Testis (tissue), 3 donors: Measurements from ENCODE around the gene DPP6. TPM values are rescaled to one million over a fixed set of nuclear protein-coding genes. Genes with fewer than 3 reads are reported as not detected.

Experiments used
- DNase-seq: peaks from one replicate; pipeline ENCODE4 v3.0.0-alpha.2; 2019
- H3K27ac ChIP-seq, 2 donors: fragments of 200-600 bp; sonication (generic); one replicate each; pipeline ENCODE4 v1.5.1; 2019
- H3K27me3 ChIP-seq: fragments of 200-600 bp; sonication (generic); one replicate; pipeline ENCODE4 v1.5.1; 2019
- H3K36me3 ChIP-seq: fragments of 200-600 bp; sonication (generic); one replicate; pipeline ENCODE4 v1.5.1; 2017; ENCODE audit warnings: low read depth; ENCODE audit errors: missing control alignments
- H3K4me1 ChIP-seq: fragments of 200-600 bp; sonication (generic); one replicate; pipeline ENCODE4 v1.5.1; 2019
- H3K4me3 ChIP-seq, 2 donors: fragments of 200-600 bp; sonication (generic); one replicate each; pipeline ENCODE4 v1.5.1; 2017 to 2019
- H3K9me3 ChIP-seq: fragments of 200-600 bp; sonication (generic); one replicate; pipeline ENCODE4 v1.5.1; 2017
- POLR2A ChIP-seq: fragments of 450-650 bp; IDR thresholded peaks from one replicate; pipeline ENCODE4 v1.6.1; 2017; ENCODE audit warnings: antibody characterized with exemption, mild to moderate bottlenecking, moderate library complexity
- WGBS, 2 donors: methylation state at CpG; one replicate each; pipeline ENCODE4 v1.1.5; 2018; 5-methylcytosine and 5-hydroxymethylcytosine counted together
- intact Hi-C: fragments of 100-400 bp; cut with DNase I; formaldehyde crosslinking; loops from one replicate; pipeline ENCODE4 v1.15.1; 2023; ENCODE audit warnings: low total_unique reads
- polyA plus RNA-seq: library from polyadenylated mRNA; stranded (reverse); fragments of 350-450 nt; fragmentation: Illumina TruSeq; extraction: RNeasy Lipid Tissue Mini Kit (QIAGEN cat#74804); gene quantifications from one replicate; pipeline ENCODE4 v1.2.3, GENCODE V29; 2014; ENCODE audit warnings: low read depth, low replicate concordance; ENCODE audit not compliant: insufficient read depth
- total RNA-seq, 2 donors: library from RNA; depleted of rRNA; stranded (reverse); fragments of >200 nt; gene quantifications; one replicate each; pipeline ENCODE4 v1.2.3, GENCODE V29; 2016
- TF ChIP-seq, protein P1 (sequence below), 3 experiments: fragments of 450-650 bp in 2 of 3; fragments of 200-600 bp in 1 of 3; sonication (generic) in 1 of 3; IDR thresholded peaks; one replicate each; pipeline ENCODE4 v1.5.1; 2016 to 2019; ENCODE audit warnings: antibody characterized with exemption in 3 of 3, mild to moderate bottlenecking in 2 of 3, moderate library complexity in 1 of 3

The DPP6 gene
- total and polyA plus RNA-seq, 3 donors from 2014 or later = 26.0 to 78.3 (median 52.8) TPM

DNA sequence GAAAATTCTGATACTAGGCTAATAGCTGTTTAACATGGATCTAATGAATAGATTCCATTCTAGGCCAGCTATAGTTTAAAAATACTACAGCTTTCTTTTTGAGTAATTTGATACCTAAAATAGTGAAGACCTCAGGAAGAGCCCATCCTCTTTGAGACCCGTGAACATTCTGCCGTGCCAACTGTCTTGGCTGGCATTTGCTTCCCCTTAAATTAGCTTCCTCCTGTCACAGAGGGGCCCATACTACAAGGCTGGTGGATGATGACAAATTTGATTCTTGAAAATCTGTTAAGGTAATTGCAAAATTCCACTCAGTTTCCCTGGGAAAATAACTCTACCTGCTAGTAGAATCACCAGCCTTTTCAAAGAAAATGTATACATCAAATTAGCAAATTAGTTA lies 385.0 kb downstream of the DPP6 start:
- H3K4me3 ChIP-seq = no peak overlapping the region
- intact Hi-C loops = no loop called here
- H3K27ac ChIP-seq = no peak overlapping the region
- no peaks in the 10 kb centered on the region for H3K27me3 ChIP-seq
- no peaks in the 10 kb centered on the region for H3K4me1 ChIP-seq
- no peaks in the 10 kb centered on the region for H3K36me3 ChIP-seq
- no peak for TF ChIP-seq POLR2A
- TF ChIP-seq, protein P1, sequence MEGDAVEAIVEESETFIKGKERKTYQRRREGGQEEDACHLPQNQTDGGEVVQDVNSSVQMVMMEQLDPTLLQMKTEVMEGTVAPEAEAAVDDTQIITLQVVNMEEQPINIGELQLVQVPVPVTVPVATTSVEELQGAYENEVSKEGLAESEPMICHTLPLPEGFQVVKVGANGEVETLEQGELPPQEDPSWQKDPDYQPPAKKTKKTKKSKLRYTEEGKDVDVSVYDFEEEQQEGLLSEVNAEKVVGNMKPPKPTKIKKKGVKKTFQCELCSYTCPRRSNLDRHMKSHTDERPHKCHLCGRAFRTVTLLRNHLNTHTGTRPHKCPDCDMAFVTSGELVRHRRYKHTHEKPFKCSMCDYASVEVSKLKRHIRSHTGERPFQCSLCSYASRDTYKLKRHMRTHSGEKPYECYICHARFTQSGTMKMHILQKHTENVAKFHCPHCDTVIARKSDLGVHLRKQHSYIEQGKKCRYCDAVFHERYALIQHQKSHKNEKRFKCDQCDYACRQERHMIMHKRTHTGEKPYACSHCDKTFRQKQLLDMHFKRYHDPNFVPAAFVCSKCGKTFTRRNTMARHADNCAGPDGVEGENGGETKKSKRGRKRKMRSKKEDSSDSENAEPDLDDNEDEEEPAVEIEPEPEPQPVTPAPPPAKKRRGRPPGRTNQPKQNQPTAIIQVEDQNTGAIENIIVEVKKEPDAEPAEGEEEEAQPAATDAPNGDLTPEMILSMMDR (IDR thresholded peaks at IDR 0.05) = no peak
- WGBS, 2 donors = 94 to 97% methylated on average over 2 of the region's 2 CpGs
- DNase-seq = no peak
- H3K9me3 ChIP-seq = no peaks in the 10 kb centered on the region

DNA sequence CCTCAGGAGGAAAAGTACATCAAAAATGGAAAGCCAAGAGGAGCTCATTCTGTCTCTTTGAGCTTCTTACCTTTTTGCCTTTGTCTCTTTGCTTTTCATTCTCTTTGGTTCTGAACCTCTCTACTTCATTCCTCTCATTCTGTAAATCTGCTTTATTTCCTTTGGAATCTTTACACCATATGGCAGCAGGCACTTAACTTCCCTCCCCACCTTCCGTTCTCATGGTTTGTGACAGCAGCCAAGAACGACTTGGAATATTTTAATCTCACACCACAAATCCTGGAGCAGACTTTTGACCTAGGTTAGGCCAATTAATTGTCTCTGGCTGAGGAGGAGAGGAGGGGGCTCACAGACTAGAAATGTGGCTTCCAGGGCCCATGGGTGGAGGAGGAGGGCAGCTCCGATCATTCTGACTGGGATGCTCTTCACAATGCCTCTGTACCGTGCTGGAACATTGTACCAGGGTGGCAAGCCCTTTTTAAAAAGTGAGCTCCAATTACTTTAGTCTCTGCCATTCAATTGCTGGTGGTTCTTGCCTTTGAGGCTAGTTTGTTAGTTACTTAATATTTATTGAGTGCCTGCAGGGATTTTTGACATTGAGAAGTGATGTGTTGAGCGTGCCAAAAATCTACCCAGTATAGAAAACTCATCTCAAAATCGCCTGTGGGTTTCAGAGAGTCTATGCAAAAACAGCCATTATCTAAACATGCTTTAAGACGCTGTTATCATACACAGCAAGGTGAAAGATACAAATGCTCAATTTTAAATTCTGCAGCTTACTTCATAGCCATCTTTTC lies 386.6 kb downstream of the DPP6 start:
- WGBS, 2 donors = 62 to 66% methylated on average over 7 of the region's 7 CpGs
- Histone ChIP-seq H3K4me1 (no peaks in the 10 kb centered on the region), H3K36me3 (no peaks in the 10 kb centered on the region), H3K27me3 (no peaks in the 10 kb centered on the region), H3K27ac (no peak overlapping the region), H3K4me3 (no peak overlapping the region), H3K9me3 (no peaks in the 10 kb centered on the region)
- TF ChIP-seq, protein P1 (IDR thresholded peaks at IDR 0.05) = no peak
- TF ChIP-seq POLR2A = no peak
- intact Hi-C loops = no loop called here
- DNase-seq = no peak

DNA sequence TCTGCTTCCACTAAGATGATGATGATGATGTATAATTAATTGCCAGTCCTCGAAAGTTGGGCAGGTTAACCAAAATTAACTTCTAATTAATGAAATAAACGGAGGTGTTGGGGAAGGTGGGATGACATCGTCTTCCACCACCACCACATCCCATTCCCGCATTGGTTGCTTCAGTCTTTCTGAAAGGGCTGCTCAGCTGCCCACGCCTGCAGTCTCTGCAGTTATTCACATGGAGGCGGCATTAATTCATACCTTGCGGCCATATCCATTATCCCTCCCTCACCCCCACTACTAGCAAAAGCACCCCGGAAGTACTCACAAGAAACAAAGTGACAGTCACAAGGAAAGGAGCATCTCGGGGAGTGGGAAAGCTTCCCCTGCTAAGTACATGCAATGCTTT lies 387.9 kb downstream of the DPP6 start:
- Histone ChIP-seq H3K27ac (no peak overlapping the region), H3K36me3 (no peaks in the 10 kb centered on the region), H3K4me1 (no peaks in the 10 kb centered on the region), H3K4me3 (no peak overlapping the region), H3K27me3 (no peaks in the 10 kb centered on the region), H3K9me3 (no peaks in the 10 kb centered on the region)
- TF ChIP-seq POLR2A = no peak
- TF ChIP-seq, protein P1 (IDR thresholded peaks at IDR 0.05) = no peak
- WGBS, 2 donors = 82 to 93% methylated on average over 9 of the region's 9 CpGs
- no peak for DNase-seq
- intact Hi-C loops = no loop called here

DNA sequence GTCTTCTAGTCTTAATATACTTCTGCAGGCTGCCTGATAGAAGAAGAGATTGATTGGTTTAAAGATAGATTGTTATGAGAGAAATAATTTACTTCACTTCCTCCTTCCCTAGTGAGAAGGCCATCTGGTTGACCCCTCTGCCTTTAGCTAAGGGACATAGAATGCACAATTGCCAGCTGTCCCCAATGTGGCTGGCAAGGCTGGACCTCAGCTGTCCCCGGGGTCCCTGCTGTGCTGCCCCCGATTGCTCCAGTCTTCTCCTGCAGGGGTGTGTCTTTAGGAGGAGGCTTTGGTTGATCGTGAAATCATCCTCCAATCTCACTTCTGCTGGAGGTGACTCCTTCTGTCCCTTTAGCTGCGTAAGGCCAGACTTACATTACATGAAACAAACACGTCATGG lies 388.5 kb downstream of the DPP6 start:
- intact Hi-C loops = no loop called here
- no peak for DNase-seq
- no peak for TF ChIP-seq POLR2A
- TF ChIP-seq, protein P1 (IDR thresholded peaks at IDR 0.05) = no peak
- no peak overlapping the region for H3K4me3 ChIP-seq
- no peaks in the 10 kb centered on the region for H3K27me3 ChIP-seq
- no peaks in the 10 kb centered on the region for H3K36me3 ChIP-seq
- H3K4me1 ChIP-seq = no peaks in the 10 kb centered on the region
- 80 to 89% methylated on average over 5 of the region's 5 CpGs for WGBS, 2 donors
- H3K9me3 ChIP-seq = no peaks in the 10 kb centered on the region
- no peak overlapping the region for H3K27ac ChIP-seq

DNA sequence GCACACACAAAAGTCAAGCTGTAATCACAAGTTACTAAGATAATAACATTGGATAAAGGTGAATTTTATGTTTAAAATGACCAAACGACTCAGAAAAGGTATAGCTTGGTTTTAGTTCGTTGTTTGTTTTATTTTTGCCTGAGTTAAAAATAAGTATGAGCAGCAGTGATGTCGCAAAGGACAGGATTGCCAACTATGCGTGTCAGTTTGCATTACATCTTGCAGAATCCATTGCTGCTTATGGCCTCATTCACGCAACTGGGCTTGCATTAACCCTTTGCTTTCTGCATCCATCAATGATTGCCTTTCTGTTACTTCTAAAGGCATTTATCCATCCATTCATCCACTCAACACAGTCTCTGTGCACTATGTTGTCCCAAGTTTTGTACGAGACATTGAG lies 389.6 kb downstream of the DPP6 start:
- TF ChIP-seq POLR2A = no peak
- TF ChIP-seq, protein P1 (IDR thresholded peaks at IDR 0.05) = no peak
- intact Hi-C loops = no loop called here
- H3K9me3 ChIP-seq = no peaks in the 10 kb centered on the region
- WGBS, 2 donors = 61 to 65% methylated on average over 6 of the region's 6 CpGs
- no peaks in the 10 kb centered on the region for H3K27me3 ChIP-seq
- no peaks in the 10 kb centered on the region for H3K36me3 ChIP-seq
- no peak overlapping the region for H3K27ac ChIP-seq
- H3K4me1 ChIP-seq = no peaks in the 10 kb centered on the region
- no peak for DNase-seq
- H3K4me3 ChIP-seq = no peak overlapping the region
